HepG2 (cell line): ENCODE measurements around the gene PLXND1. TPM values are rescaled to one million over a fixed set of nuclear protein-coding genes. Genes with fewer than 3 reads are reported as not detected.
A peak's percentile ranks its signal among the peaks of the same experiment; 100 is the strongest.

Experiments
- ARID4A ChIP-seq: sonication (generic); formaldehyde crosslinking; IDR thresholded peaks from 2 replicates; pipeline ENCODE4 v1.5.0; 2020; ENCODE audit warnings: mild to moderate bottlenecking, missing genetic modification reagents, borderline replicate concordance
- DNMT1 ChIP-seq: sonication (generic); formaldehyde crosslinking; IDR thresholded peaks from 2 replicates; pipeline ENCODE4 v1.5.1; 2020; ENCODE audit warnings: mild to moderate bottlenecking, missing genetic modification reagents
- GABPB1 ChIP-seq: IDR thresholded peaks from 2 replicates; pipeline ENCODE4 v1.6.1; 2016; ENCODE audit warnings: mild to moderate bottlenecking, missing genetic modification reagents, moderate library complexity, missing compliant biosample characterization
- KDM1A ChIP-seq: IDR thresholded peaks from 2 replicates; pipeline ENCODE4 v1.6.1; 2016; ENCODE audit warnings: missing compliant biosample characterization
- MTF2 ChIP-seq: sonication (generic); formaldehyde crosslinking; IDR thresholded peaks from 2 replicates; pipeline ENCODE4 v1.5.0; 2020; ENCODE audit warnings: missing genetic modification reagents, borderline replicate concordance
- MYPOP ChIP-seq: sonication (generic); formaldehyde crosslinking; IDR thresholded peaks from 2 replicates; pipeline ENCODE4 v1.8.1; 2023; ENCODE audit warnings: mild to moderate bottlenecking, moderate library complexity, missing genetic modification reagents
- NPAS2 ChIP-seq: sonication (generic); formaldehyde crosslinking; IDR thresholded peaks from 2 replicates; pipeline ENCODE4 v1.8.0; 2022; ENCODE audit warnings: mild to moderate bottlenecking, missing genetic modification reagents, borderline replicate concordance
- POGK ChIP-seq: sonication (generic); formaldehyde crosslinking; conservative IDR thresholded peaks from 2 replicates; pipeline ENCODE4 v1.8.0; 2022; ENCODE audit warnings: mild to moderate bottlenecking, moderate library complexity, missing genetic modification reagents
- RAD21 ChIP-seq: fragments of 450-650 bp; formaldehyde crosslinking; IDR thresholded peaks from 2 replicates; pipeline ENCODE4 v1.5.0; 2020; ENCODE audit warnings: mild to moderate bottlenecking
- REL ChIP-seq: sonication (generic); formaldehyde crosslinking; conservative IDR thresholded peaks from 2 replicates; pipeline ENCODE4 v1.8.0; 2022; ENCODE audit warnings: mild to moderate bottlenecking, missing genetic modification reagents, moderate library complexity
- SMARCC2 ChIP-seq: fragments of 450-650 bp; IDR thresholded peaks from 2 replicates; pipeline ENCODE4 v1.6.1; 2017; ENCODE audit warnings: antibody characterized with exemption, mild to moderate bottlenecking
- SNAPC2 ChIP-seq: sonication (generic); formaldehyde crosslinking; IDR thresholded peaks from 2 replicates; pipeline ENCODE4 v1.8.1; 2022; ENCODE audit warnings: mild to moderate bottlenecking, missing genetic modification reagents
- SNRNP70 ChIP-seq: fragments of 200-400 bp; formaldehyde crosslinking; IDR thresholded peaks from 2 replicates; pipeline ENCODE4 v1.6.1; 2017; ENCODE audit warnings: mild to moderate bottlenecking, low read depth, low read length, moderate library complexity
- ZNF143 ChIP-seq: sonication (generic); formaldehyde crosslinking; IDR thresholded peaks from 2 replicates; pipeline ENCODE4 v1.4.0; 2020; ENCODE audit warnings: missing genetic modification reagents
- ZNF598 ChIP-seq: sonication (generic); formaldehyde crosslinking; IDR thresholded peaks from 2 replicates; pipeline ENCODE4 v1.5.1; 2020; ENCODE audit warnings: mild to moderate bottlenecking, missing genetic modification reagents, borderline replicate concordance
- ZNF687 ChIP-seq: sonication (generic); formaldehyde crosslinking; IDR thresholded peaks from 2 replicates; pipeline ENCODE4 v1.5.1; 2020; ENCODE audit warnings: mild to moderate bottlenecking, missing genetic modification reagents, moderate library complexity
- ZNF746 ChIP-seq: sonication (generic); formaldehyde crosslinking; IDR thresholded peaks from 2 replicates; pipeline ENCODE4 v1.8.0; 2022; ENCODE audit warnings: mild to moderate bottlenecking, missing genetic modification reagents
- polyA plus RNA-seq, 8 experiments: library from polyadenylated mRNA; depleted of rRNA in 3 of 8; stranded (reverse) in 7 of 8; unstranded in 1 of 8; fragments of >200 nt; fragmentation: Illumina TruSeq in 4 of 8; extraction: Trizol in 4 of 8; gene quantifications; 2 replicates each; pipeline versions ENCODE4 v1.2.1 to v1.2.3, GENCODE V29; 2011 to 2016; ENCODE audit warnings: low read depth in 4 of 8, missing spikeins in 1 of 8, mixed read lengths in 1 of 8; ENCODE audit not compliant: insufficient read depth in 1 of 8
- total RNA-seq, 5 experiments: library from RNA; depleted of rRNA; stranded (reverse); fragments of >200 nt; fragmentation: Illumina TruSeq; extraction: Trizol; gene quantifications; 2 replicates each; pipeline ENCODE4 v1.2.3, GENCODE V29; 2016; ENCODE audit warnings: low read depth in 1 of 5

PLXND1 gene
- total and polyA plus RNA-seq, 2 of the 13 experiments (the other 11 are each of a cell fraction or from before 2014, with no cell fraction given) = 15.9 to 42.0 TPM

- TF ChIP-seq POGK = peak; percentile 38
- TF ChIP-seq ZNF143 (CRISPR knock-in tag) = no peak
- no peak for TF ChIP-seq GABPB1
- TF ChIP-seq SNRNP70 = no peak
- peak; percentile 91; the same call in 1 of the 2 replicates for TF ChIP-seq MYPOP
- 0 out of 2 replicates have a peak, but pooled peaks have one; percentile 80 for TF ChIP-seq ZNF598
- TF ChIP-seq RAD21 (CRISPR knock-in tag) = no peak
- TF ChIP-seq SNAPC2 (CRISPR knock-in tag) = no peak
- peak; percentile 91 for TF ChIP-seq ZNF687
- TF ChIP-seq NPAS2 = 0 out of 2 replicates have a peak, but pooled peaks have one; percentile 16
- TF ChIP-seq REL (CRISPR knock-in tag) = peak; percentile 62; the same call in 1 of the 2 replicates
- TF ChIP-seq DNMT1 (CRISPR knock-in tag) = 0 out of 2 replicates have a peak, but pooled peaks have one; percentile 38
- TF ChIP-seq ZNF746 (CRISPR knock-in tag) = 0 out of 2 replicates have a peak, but pooled peaks have one; percentile 52
- peak; percentile 60 for TF ChIP-seq ARID4A
- no peak for TF ChIP-seq KDM1A (CRISPR knock-in tag)
- no peak for TF ChIP-seq SMARCC2
- TF ChIP-seq MTF2 = 0 out of 2 replicates have a peak, but pooled peaks have one; percentile 26
These were observed 397 bp downstream of the PLXND1 start (continued) for GRCh38 chr3:129605922-129606635.
